Measurements from ENCODE around the gene ASIC4. TPM values are rescaled to one million over a fixed set of nuclear protein-coding genes. Genes with fewer than 3 reads are reported as not detected.

The ASIC4 gene
- total RNA-seq, 2 experiments from 2014 or later, result 0.73 to 0.74 TPM

DNA sequence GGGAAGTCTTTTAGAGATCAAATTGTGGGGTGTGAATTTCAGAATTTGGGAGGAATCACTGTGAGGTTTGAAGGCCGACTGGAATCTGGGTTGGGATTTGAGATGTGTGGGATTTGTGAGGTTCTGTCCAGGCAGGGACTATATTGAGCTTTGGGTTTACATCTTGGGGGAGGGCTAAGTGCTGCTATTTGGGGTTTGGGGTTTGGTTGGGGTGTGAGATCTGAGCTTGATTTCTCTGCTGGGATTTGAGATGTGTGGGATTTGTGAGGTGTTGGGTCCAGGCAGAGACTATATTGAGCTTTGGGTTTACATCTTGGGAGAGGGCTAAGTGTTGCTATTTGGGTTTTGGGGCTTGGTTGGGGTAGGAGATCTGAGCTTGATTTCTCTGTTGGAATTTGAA lies 14.7 kb upstream of the ASIC4 start:
- TF ChIP-seq, protein P1, sequence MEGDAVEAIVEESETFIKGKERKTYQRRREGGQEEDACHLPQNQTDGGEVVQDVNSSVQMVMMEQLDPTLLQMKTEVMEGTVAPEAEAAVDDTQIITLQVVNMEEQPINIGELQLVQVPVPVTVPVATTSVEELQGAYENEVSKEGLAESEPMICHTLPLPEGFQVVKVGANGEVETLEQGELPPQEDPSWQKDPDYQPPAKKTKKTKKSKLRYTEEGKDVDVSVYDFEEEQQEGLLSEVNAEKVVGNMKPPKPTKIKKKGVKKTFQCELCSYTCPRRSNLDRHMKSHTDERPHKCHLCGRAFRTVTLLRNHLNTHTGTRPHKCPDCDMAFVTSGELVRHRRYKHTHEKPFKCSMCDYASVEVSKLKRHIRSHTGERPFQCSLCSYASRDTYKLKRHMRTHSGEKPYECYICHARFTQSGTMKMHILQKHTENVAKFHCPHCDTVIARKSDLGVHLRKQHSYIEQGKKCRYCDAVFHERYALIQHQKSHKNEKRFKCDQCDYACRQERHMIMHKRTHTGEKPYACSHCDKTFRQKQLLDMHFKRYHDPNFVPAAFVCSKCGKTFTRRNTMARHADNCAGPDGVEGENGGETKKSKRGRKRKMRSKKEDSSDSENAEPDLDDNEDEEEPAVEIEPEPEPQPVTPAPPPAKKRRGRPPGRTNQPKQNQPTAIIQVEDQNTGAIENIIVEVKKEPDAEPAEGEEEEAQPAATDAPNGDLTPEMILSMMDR (conservative IDR thresholded peaks at IDR 0.05; ENCODE audit: low read length), result no peak
- no peak for TF ChIP-seq EZH2phosphoT487 (IDR thresholded peaks at IDR 0.05; ENCODE audit: borderline replicate concordance, low read depth, low read length)
- H3K4me1 ChIP-seq (ENCODE audit: insufficient read depth, low read length, poor library complexity, severe bottlenecking), result peaks cover 23% of the 10 kb centered on the region
- no peak for DNase-seq (ENCODE audit: low spot score)
- BruUV-seq (replicated peaks), result no TSS peak
- H3K4me3 ChIP-seq (ENCODE audit: low read depth, low read length, poor library complexity, severe bottlenecking), result peak overlapping the region; percentile 77
- H2AFZ ChIP-seq (ENCODE audit: low read length), result no peak overlapping the region; the same call in 1 of the 2 replicates
- no peaks in the 10 kb centered on the region for H3K36me3 ChIP-seq (ENCODE audit: insufficient read depth, low read length)
- intact Hi-C loops (cut with micrococcal nuclease; ENCODE audit: unreplicated experiment), result no loop called here
- peak overlapping the region; percentile 77 for H3K4me2 ChIP-seq (ENCODE audit: low read length)
- ChIA-PET POLR2A (interaction anchor here (0.6 to 1.5 kb wide), 6 partner anchors 23 to 740 kb away, joined by 3 to 6 read pairs (median 3); partner anchors contain the start of genes DNPEP and TUBA4B), CTCF (ENCODE audit: unreplicated experiment) (interaction anchor here (0.6 to 1.7 kb wide), 3 partner anchors 38 to 54 kb away, joined by 3 to 5 read pairs (median 4); no protein-coding TSS in a partner anchor)
- no peak overlapping the region for H3K27ac ChIP-seq (ENCODE audit: low read depth, low read length, poor library complexity, severe bottlenecking)
- H3K79me2 ChIP-seq (ENCODE audit: insufficient read depth, low read depth, low read length), result no peaks in the 10 kb centered on the region
- H3K9me2 ChIP-seq (ENCODE audit: insufficient read depth, low read length), result no peaks in the 10 kb centered on the region
- no peaks in the 10 kb centered on the region for H4K20me1 ChIP-seq (ENCODE audit: insufficient read depth, low read length)
- H3K9me3 ChIP-seq (ENCODE audit: low read length), result no peaks in the 10 kb centered on the region

DNA sequence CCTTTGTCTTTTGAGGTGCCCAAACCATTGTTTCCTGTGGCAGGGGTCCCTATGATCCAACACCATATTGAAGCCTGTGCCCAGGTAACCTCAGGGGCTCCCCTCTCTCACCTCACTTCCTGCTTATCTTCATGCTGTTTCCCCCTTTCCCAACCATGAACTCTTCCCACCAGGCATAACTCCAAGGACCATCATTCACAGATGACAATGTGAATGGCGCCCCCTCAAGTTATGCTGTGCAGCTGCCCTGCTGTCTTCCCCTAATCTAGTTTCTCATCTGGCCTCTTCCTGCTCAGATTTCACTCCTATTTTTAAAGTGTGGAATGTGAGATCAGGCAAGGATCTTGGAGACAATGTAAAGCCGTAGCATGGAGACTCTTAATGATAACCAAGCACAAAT lies 14.1 kb upstream of the ASIC4 start:
- Histone ChIP-seq H4K20me1 (ENCODE audit: insufficient read depth, low read length) (no peaks in the 10 kb centered on the region), H3K27ac (ENCODE audit: low read depth, low read length, poor library complexity, severe bottlenecking) (no peak overlapping the region), H3K9me2 (ENCODE audit: insufficient read depth, low read length) (no peaks in the 10 kb centered on the region), H3K79me2 (ENCODE audit: insufficient read depth, low read depth, low read length) (no peaks in the 10 kb centered on the region), H2AFZ (ENCODE audit: low read length) (no peak overlapping the region), H3K4me2 (ENCODE audit: low read length) (peak overlapping the region; percentile 77; the same call in 1 of the 2 replicates), H3K36me3 (ENCODE audit: insufficient read depth, low read length) (no peaks in the 10 kb centered on the region), H3K4me3 (ENCODE audit: low read depth, low read length, poor library complexity, severe bottlenecking) (no peak overlapping the region), H3K4me1 (ENCODE audit: insufficient read depth, low read length, poor library complexity, severe bottlenecking) (peaks cover 23% of the 10 kb centered on the region), H3K9me3 (ENCODE audit: low read length) (no peaks in the 10 kb centered on the region)
- TF ChIP-seq EZH2phosphoT487 (IDR thresholded peaks at IDR 0.05; ENCODE audit: borderline replicate concordance, low read depth, low read length), result no peak
- TF ChIP-seq, protein P1 (conservative IDR thresholded peaks at IDR 0.05; ENCODE audit: low read length), result peak; percentile 67
- intact Hi-C loops (cut with micrococcal nuclease; ENCODE audit: unreplicated experiment), result no loop called here
- POLR2A ChIA-PET, result interaction anchor here (0.6 to 1.5 kb wide), 3 partner anchors 22 to 740 kb away, joined by 3 to 6 read pairs (median 3); partner anchors contain the start of gene DNPEP
- no TSS peak for BruUV-seq (replicated peaks)
- CTCF ChIA-PET (ENCODE audit: unreplicated experiment), result interaction anchor here (0.6 kb wide), 1 partner anchor 53 kb away, joined by 4 read pairs; no protein-coding TSS in a partner anchor
- DNase-seq (ENCODE audit: low spot score), result no peak

DNA sequence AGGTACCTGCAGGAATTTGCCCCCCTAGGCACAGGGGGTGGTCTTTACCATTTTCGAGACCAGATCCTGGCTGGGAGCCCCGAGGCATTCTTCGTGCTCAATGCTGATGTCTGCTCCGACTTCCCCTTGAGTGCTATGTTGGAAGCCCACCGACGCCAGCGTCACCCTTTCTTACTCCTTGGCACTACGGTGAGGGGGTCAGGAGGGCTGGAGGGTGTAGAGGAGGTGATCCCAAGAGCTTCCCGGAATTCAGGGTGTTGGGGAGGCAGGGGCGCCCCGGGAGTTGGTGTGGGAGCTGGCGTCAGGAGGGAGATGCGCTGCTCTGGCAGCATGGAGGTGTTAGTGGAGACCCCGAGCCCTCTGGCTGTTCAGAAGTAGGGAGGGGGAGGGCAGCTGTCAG lies 12.4 kb upstream of the ASIC4 start:
- intact Hi-C loops (cut with micrococcal nuclease; ENCODE audit: unreplicated experiment), result no loop called here
- Histone ChIP-seq H3K36me3 (ENCODE audit: insufficient read depth, low read length) (no peaks in the 10 kb centered on the region), H3K4me2 (ENCODE audit: low read length) (no peak overlapping the region), H3K9me3 (ENCODE audit: low read length) (no peaks in the 10 kb centered on the region), H4K20me1 (ENCODE audit: insufficient read depth, low read length) (no peaks in the 10 kb centered on the region), H3K4me1 (ENCODE audit: insufficient read depth, low read length, poor library complexity, severe bottlenecking) (peaks cover 15% of the 10 kb centered on the region), H3K4me3 (ENCODE audit: low read depth, low read length, poor library complexity, severe bottlenecking) (no peak overlapping the region), H3K27ac (ENCODE audit: low read depth, low read length, poor library complexity, severe bottlenecking) (no peak overlapping the region), H3K9me2 (ENCODE audit: insufficient read depth, low read length) (no peaks in the 10 kb centered on the region), H2AFZ (ENCODE audit: low read length) (no peak overlapping the region), H3K79me2 (ENCODE audit: insufficient read depth, low read depth, low read length) (no peaks in the 10 kb centered on the region)
- TF ChIP-seq, protein P1 (conservative IDR thresholded peaks at IDR 0.05; ENCODE audit: low read length), result no peak
- no peak for TF ChIP-seq EZH2phosphoT487 (IDR thresholded peaks at IDR 0.05; ENCODE audit: borderline replicate concordance, low read depth, low read length)
- ChIA-PET POLR2A (no interaction called here), CTCF (ENCODE audit: unreplicated experiment) (no interaction called here)
- no peak for DNase-seq (ENCODE audit: low spot score)
- no TSS peak for BruUV-seq (replicated peaks)

All from OCI-LY7 (cell line).